Measurements from ENCODE around the gene HBQ1. TPM values are rescaled to one million over a fixed set of nuclear protein-coding genes. Genes with fewer than 3 reads are reported as not detected.
"Not testable (repeated sequence)": the region's sequence is repeated elsewhere in the genome, so short reads cannot be mapped to it uniquely, and the experiment has no call there.

HBQ1 gene
- total RNA-seq, 4 donors from 2014 or later = not detected

DNA sequence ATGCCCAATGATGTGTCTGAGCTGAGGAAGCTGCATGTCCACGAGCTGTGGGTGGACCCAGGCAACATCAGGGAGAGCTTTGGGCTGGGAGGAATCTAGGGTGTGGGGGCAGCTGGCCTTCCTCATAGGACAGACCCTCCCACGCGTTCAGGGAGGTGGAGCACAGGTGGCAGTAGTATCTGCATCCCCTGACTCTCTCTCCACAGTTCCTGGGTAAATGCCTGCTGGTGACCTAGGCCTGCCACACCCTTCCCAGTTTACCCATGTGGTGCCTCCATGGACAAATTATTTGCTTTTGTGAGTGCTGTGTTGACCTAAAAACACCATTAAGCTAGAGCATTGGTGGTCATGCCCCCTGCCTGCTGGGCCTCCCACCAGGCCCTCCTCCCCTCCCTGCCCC lies 11.2 kb upstream of the HBQ1 start:
- Histone ChIP-seq H3K4me1 (peaks cover 15 to 16% (median 16%) of the 10 kb centered on the region in 4 donors), H3K9me3 (no peaks in the 10 kb centered on the region), H3K36me3 (no peaks in the 10 kb centered on the region), H3K27me3 (peaks cover 78% of the 10 kb centered on the region), H3K27ac (no peak overlapping the region), H3K4me3 (no peak overlapping the region)
- intact Hi-C loops (cut with DNase I; ENCODE audit: low total_unique reads) (no loop called here), in situ Hi-C loops (cut with MboI; ENCODE audit: low pct_ligation_motif_present in 1 of 4, low pct_unique_long_range_greater_than_20kb in 1 of 4, low sequenced_read_pairs in 3 of 4) (no loop called here)
- no peak for TF ChIP-seq EP300 (IDR thresholded peaks at IDR 0.05; ENCODE audit: low read depth)
- no peak for TF ChIP-seq POLR2AphosphoS5 (IDR thresholded peaks at IDR 0.05)
- TF ChIP-seq POLR2A (IDR thresholded peaks at IDR 0.05) = no peak
- TF ChIP-seq, protein P1, sequence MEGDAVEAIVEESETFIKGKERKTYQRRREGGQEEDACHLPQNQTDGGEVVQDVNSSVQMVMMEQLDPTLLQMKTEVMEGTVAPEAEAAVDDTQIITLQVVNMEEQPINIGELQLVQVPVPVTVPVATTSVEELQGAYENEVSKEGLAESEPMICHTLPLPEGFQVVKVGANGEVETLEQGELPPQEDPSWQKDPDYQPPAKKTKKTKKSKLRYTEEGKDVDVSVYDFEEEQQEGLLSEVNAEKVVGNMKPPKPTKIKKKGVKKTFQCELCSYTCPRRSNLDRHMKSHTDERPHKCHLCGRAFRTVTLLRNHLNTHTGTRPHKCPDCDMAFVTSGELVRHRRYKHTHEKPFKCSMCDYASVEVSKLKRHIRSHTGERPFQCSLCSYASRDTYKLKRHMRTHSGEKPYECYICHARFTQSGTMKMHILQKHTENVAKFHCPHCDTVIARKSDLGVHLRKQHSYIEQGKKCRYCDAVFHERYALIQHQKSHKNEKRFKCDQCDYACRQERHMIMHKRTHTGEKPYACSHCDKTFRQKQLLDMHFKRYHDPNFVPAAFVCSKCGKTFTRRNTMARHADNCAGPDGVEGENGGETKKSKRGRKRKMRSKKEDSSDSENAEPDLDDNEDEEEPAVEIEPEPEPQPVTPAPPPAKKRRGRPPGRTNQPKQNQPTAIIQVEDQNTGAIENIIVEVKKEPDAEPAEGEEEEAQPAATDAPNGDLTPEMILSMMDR (IDR thresholded peaks at IDR 0.05) = no peak
- WGBS, 2 donors (ENCODE audit: low coverage in 1 of 2) = 63% methylated on average over 3 of the region's 3 CpGs; no CpG with 5 or more reads in 1 of the 2 donors
- DNase-seq = no peak

DNA sequence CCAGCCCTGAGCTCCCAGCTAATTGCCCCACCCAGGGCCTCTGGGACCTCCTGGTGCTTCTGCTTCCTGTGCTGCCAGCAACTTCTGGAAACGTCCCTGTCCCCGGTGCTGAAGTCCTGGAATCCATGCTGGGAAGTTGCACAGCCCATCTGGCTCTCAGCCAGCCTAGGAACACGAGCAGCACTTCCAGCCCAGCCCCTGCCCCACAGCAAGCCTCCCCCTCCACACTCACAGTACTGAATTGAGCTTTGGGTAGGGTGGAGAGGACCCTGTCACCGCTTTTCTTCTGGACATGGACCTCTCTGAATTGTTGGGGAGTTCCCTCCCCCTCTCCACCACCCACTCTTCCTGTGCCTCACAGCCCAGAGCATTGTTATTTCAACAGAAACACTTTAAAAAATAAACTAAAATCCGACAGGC lies 10.2 kb upstream of the HBQ1 start:
- H3K36me3 ChIP-seq; H3K4me3 ChIP-seq; H3K9me3 ChIP-seq; H3K27ac ChIP-seq; in situ Hi-C loops (cut with MboI; ENCODE audit: low pct_ligation_motif_present in 1 of 4, low pct_unique_long_range_greater_than_20kb in 1 of 4, low sequenced_read_pairs in 3 of 4); intact Hi-C loops (cut with DNase I; ENCODE audit: low total_unique reads); DNase-seq: not testable (repeated sequence)
- 0 to 14% methylated on average over 1 to 4 of the region's 5 CpGs for WGBS, 2 donors (ENCODE audit: low coverage in 1 of 2)
- peaks cover 84% of the 10 kb centered on the region for H3K27me3 ChIP-seq
- H3K4me1 ChIP-seq = peaks cover 13 to 15% (median 14%) of the 10 kb centered on the region in 4 donors

DNA sequence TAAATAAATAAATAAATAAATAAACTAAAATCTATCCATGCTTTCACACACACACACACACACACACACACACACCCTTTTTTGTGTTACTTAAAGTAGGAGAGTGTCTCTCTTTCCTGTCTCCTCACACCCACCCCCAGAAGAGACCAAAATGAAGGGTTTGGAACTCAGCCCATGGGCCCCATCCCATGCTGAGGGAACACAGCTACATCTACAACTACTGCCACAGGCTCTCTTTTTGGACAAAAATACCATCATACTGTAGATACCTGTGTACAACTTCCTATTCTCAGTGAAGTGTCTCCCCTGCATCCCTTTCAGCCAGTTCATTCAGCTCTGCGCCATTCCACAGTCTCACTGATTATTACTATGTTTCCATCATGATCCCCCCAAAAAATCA lies 9.5 kb upstream of the HBQ1 start:
- intact Hi-C loops (cut with DNase I; ENCODE audit: low total_unique reads) = no loop called here
- peaks cover 84% of the 10 kb centered on the region for H3K27me3 ChIP-seq

DNA sequence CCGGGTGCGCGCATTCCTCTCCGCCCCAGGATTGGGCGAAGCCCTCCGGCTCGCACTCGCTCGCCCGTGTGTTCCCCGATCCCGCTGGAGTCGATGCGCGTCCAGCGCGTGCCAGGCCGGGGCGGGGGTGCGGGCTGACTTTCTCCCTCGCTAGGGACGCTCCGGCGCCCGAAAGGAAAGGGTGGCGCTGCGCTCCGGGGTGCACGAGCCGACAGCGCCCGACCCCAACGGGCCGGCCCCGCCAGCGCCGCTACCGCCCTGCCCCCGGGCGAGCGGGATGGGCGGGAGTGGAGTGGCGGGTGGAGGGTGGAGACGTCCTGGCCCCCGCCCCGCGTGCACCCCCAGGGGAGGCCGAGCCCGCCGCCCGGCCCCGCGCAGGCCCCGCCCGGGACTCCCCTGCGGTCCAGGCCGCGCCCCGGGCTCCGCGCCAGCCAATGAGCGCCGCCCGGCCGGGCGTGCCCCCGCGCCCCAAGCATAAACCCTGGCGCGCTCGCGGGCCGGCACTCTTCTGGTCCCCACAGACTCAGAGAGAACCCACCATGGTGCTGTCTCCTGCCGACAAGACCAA lies 7.8 kb upstream of the HBQ1 start, which contains the start of gene HBA2:
TSS of gene HBA2 (plus strand) at position 503 of the 568 bp plus-strand sequence. CDS start at position 540, 37 bp downstream.
- H3K4me1 ChIP-seq; H3K36me3 ChIP-seq; H3K27ac ChIP-seq; DNase-seq; in situ Hi-C loops (cut with MboI; ENCODE audit: low pct_ligation_motif_present in 1 of 4, low pct_unique_long_range_greater_than_20kb in 1 of 4, low sequenced_read_pairs in 3 of 4); H3K9me3 ChIP-seq; intact Hi-C loops (cut with DNase I; ENCODE audit: low total_unique reads); H3K4me3 ChIP-seq: not testable (repeated sequence)
- WGBS, 2 donors (ENCODE audit: low coverage in 1 of 2) = no CpG with 5 or more reads among the region's 74 CpGs
- peaks cover 77% of the 10 kb centered on the region for H3K27me3 ChIP-seq

More for the DNA sequence above, 9.5 kb upstream of the HBQ1 start:
- WGBS, 2 donors (ENCODE audit: low coverage in 1 of 2) = 0 to 33% methylated on average over 1 of the region's 1 CpG
- in situ Hi-C loops (cut with MboI; ENCODE audit: low pct_ligation_motif_present in 1 of 4, low pct_unique_long_range_greater_than_20kb in 1 of 4, low sequenced_read_pairs in 3 of 4) = no loop called here
- Histone ChIP-seq H3K4me1 (peaks cover 6 to 8% (median 7%) of the 10 kb centered on the region in 4 donors), H3K9me3 (no peaks in the 10 kb centered on the region), H3K4me3 (no peak overlapping the region), H3K36me3 (no peaks in the 10 kb centered on the region), H3K27ac (no peak overlapping the region)
- DNase-seq = no peak
- TF ChIP-seq, protein P1 (IDR thresholded peaks at IDR 0.05) = no peak
- TF ChIP-seq EP300 (IDR thresholded peaks at IDR 0.05; ENCODE audit: low read depth) = no peak
- TF ChIP-seq POLR2A (IDR thresholded peaks at IDR 0.05) = no peak
- no peak for TF ChIP-seq POLR2AphosphoS5 (IDR thresholded peaks at IDR 0.05)

DNA sequence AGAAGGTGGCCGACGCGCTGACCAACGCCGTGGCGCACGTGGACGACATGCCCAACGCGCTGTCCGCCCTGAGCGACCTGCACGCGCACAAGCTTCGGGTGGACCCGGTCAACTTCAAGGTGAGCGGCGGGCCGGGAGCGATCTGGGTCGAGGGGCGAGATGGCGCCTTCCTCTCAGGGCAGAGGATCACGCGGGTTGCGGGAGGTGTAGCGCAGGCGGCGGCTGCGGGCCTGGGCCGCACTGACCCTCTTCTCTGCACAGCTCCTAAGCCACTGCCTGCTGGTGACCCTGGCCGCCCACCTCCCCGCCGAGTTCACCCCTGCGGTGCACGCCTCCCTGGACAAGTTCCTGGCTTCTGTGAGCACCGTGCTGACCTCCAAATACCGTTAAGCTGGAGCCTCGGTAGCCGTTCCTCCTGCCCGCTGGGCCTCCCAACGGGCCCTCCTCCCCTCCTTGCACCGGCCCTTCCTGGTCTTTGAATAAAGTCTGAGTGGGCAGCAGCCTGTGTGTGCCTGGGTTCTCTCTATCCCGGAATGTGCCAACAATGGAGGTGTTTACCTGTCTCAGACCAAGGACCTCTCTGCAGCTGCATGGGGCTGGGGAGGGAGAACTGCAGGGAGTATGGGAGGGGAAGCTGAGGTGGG lies 6.9 kb upstream of the HBQ1 start:
- H3K27ac ChIP-seq; DNase-seq; intact Hi-C loops (cut with DNase I; ENCODE audit: low total_unique reads); in situ Hi-C loops (cut with MboI; ENCODE audit: low pct_ligation_motif_present in 1 of 4, low pct_unique_long_range_greater_than_20kb in 1 of 4, low sequenced_read_pairs in 3 of 4); H3K9me3 ChIP-seq; H3K4me3 ChIP-seq; H3K36me3 ChIP-seq; H3K4me1 ChIP-seq: not testable (repeated sequence)
- WGBS, 2 donors (ENCODE audit: low coverage in 1 of 2) = 0 to 12% methylated on average over 1 to 18 of the region's 44 CpGs
- H3K27me3 ChIP-seq = peaks cover 77% of the 10 kb centered on the region

DNA sequence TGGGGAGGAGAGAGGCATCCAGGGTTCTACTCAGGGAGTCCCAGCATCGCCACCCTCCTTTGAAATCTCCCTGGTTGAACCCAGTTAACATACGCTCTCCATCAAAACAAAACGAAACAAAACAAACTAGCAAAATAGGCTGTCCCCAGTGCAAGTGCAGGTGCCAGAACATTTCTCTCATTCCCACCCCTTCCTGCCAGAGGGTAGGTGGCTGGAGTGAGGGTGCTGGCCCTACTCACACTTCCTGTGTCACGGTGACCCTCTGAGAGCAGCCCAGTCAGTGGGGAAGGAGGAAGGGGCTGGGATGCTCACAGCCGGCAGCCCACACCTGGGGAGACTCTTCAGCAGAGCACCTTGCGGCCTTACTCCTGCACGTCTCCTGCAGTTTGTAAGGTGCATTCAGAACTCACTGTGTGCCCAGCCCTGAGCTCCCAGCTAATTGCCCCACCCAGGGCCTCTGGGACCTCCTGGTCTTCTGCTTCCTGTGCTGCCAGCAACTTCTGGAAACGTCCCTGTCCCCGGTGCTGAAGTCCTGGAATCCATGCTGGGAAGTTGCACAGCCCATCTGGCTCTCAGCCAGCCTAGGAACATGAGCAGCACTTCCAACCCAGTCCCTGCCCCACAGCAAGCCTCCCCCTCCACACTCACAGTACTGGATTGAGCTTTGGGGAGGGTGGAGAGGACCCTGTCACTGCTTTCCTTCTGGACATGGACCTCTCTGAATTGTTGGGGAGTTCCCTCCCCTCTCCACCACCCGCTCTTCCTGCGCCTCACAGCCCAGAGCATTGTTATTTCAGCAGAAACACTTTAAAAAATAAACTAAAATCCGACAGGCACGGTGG lies 6.1 kb upstream of the HBQ1 start:
- H3K4me1 ChIP-seq; DNase-seq; H3K36me3 ChIP-seq; H3K9me3 ChIP-seq; intact Hi-C loops (cut with DNase I; ENCODE audit: low total_unique reads); H3K27ac ChIP-seq; H3K4me3 ChIP-seq; in situ Hi-C loops (cut with MboI; ENCODE audit: low pct_ligation_motif_present in 1 of 4, low pct_unique_long_range_greater_than_20kb in 1 of 4, low sequenced_read_pairs in 3 of 4): not testable (repeated sequence)
- WGBS, 2 donors (ENCODE audit: low coverage in 1 of 2) = 29 to 58% methylated on average over 2 to 8 of the region's 13 CpGs
- peaks cover 77% of the 10 kb centered on the region for H3K27me3 ChIP-seq
